PC-3 (cell line): ENCODE data around the gene DLG5.

Experiments
- EZH2 ChIP-seq: fragments of 300-600 bp; sonication (generic); IDR thresholded peaks from one replicate; pipeline ENCODE4 v1.6.1; 2017; ENCODE audit warnings: antibody characterized with exemption, mild to moderate bottlenecking, low read length; ENCODE audit not compliant: unreplicated experiment
- TF ChIP-seq, protein P1 (sequence below): fragments of 300-600 bp; sonication (generic); conservative IDR thresholded peaks from 2 replicates; pipeline ENCODE4 v1.5.1; 2017; ENCODE audit warnings: antibody characterized with exemption, low read depth, mild to moderate bottlenecking, low read length

DNA sequence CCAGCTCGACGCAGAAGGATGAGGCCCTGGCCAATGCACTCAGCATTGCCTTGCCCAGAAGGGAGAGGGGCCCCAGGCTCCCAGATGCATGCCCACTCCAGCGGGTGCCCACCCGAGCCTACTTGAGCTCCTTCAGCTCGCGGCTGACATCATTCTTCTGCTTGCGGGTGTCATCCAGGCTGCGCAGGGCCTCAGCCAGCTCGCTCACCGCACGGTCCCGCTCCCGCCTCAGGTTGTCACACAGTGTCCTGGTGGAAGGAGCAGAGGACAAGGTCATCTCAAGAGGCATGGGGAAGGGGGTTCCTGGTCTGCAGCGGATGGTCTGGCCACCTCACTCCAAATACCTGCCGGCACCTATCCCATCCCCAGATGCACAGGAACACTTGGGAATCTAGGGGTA is 92.8 kb downstream of the DLG5 start:
- TF ChIP-seq, protein P1, sequence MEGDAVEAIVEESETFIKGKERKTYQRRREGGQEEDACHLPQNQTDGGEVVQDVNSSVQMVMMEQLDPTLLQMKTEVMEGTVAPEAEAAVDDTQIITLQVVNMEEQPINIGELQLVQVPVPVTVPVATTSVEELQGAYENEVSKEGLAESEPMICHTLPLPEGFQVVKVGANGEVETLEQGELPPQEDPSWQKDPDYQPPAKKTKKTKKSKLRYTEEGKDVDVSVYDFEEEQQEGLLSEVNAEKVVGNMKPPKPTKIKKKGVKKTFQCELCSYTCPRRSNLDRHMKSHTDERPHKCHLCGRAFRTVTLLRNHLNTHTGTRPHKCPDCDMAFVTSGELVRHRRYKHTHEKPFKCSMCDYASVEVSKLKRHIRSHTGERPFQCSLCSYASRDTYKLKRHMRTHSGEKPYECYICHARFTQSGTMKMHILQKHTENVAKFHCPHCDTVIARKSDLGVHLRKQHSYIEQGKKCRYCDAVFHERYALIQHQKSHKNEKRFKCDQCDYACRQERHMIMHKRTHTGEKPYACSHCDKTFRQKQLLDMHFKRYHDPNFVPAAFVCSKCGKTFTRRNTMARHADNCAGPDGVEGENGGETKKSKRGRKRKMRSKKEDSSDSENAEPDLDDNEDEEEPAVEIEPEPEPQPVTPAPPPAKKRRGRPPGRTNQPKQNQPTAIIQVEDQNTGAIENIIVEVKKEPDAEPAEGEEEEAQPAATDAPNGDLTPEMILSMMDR: no peak
- TF ChIP-seq EZH2: no peak
